ENCODE data around the gene SLCO4A1.

Gene SLCO4A1

GRCh38 chr20:62686869-62687830 lies 44.8 kb downstream of the SLCO4A1 start:
- DNase-seq (ENCODE audit: low read depth): no peak

GRCh38 chr20:62688083-62688482 lies 45.8 kb downstream of the SLCO4A1 start:
- no peak for DNase-seq (ENCODE audit: low read depth)

GRCh38 chr20:62688855-62689460 lies 46.7 kb downstream of the SLCO4A1 start:
- no peak for DNase-seq (ENCODE audit: low read depth)

- DNase-seq (ENCODE audit: low read depth): no peak
Observed at GRCh38 chr20:62689861-62690260, 47.6 kb downstream of the SLCO4A1 start.

- no peak for DNase-seq (ENCODE audit: low read depth)
Observed at GRCh38 chr20:62690261-62690820, 48.0 kb downstream of the SLCO4A1 start.

- no peak for DNase-seq (ENCODE audit: low read depth)
Observed at GRCh38 chr20:62691487-62691886, 49.2 kb downstream of the SLCO4A1 start.

- DNase-seq (ENCODE audit: low read depth): no peak
Observed at GRCh38 chr20:62692176-62692575, 49.9 kb downstream of the SLCO4A1 start.

- DNase-seq (ENCODE audit: low read depth): no peak
Observed at GRCh38 chr20:62692801-62693523, 50.7 kb downstream of the SLCO4A1 start.

- no peak for DNase-seq (ENCODE audit: low read depth)
Observed at GRCh38 chr20:62693524-62693922, 51.2 kb downstream of the SLCO4A1 start.

GRCh38 chr20:62694106-62694505 lies 51.8 kb downstream of the SLCO4A1 start:
- DNase-seq (ENCODE audit: low read depth): no peak

- DNase-seq (ENCODE audit: low read depth): no peak
Observed at GRCh38 chr20:62694868-62695267, 52.6 kb downstream of the SLCO4A1 start.

- no peak for DNase-seq (ENCODE audit: low read depth)
Observed at GRCh38 chr20:62695448-62696414, 53.4 kb downstream of the SLCO4A1 start.

- no peak for DNase-seq (ENCODE audit: low read depth)
Observed at GRCh38 chr20:62696434-62696957, 54.2 kb downstream of the SLCO4A1 start.

GRCh38 chr20:62696989-62697388 lies 54.7 kb downstream of the SLCO4A1 start:
- no peak for DNase-seq (ENCODE audit: low read depth)

- DNase-seq (ENCODE audit: low read depth): no peak
Observed at GRCh38 chr20:62697468-62697912, 55.2 kb downstream of the SLCO4A1 start.

- DNase-seq (ENCODE audit: low read depth): no peak
Observed at GRCh38 chr20:62698231-62698630, 55.9 kb downstream of the SLCO4A1 start.

- DNase-seq (ENCODE audit: low read depth): no peak
Observed at GRCh38 chr20:62699296-62699695, 57.0 kb downstream of the SLCO4A1 start.

- no peak for DNase-seq (ENCODE audit: low read depth)
Observed at GRCh38 chr20:62699741-62700140, 57.4 kb downstream of the SLCO4A1 start.

GRCh38 chr20:62700261-62700930 lies 58.1 kb downstream of the SLCO4A1 start:
- DNase-seq (ENCODE audit: low read depth): no peak
